HG03066 (cell line): ENCODE measurements around the gene RAD9A.
"Not testable (repeated sequence)": the region's sequence is repeated elsewhere in the genome, so short reads cannot be mapped to it uniquely, and the experiment has no call there.

Experiments
- ATAC-seq: cut with Tn5 transposase; IDR thresholded peaks from one replicate; pipeline ENCODE4 v1.9.1; 2021; ENCODE audit warnings: low read depth; ENCODE audit not compliant: unreplicated experiment

Gene RAD9A

DNA sequence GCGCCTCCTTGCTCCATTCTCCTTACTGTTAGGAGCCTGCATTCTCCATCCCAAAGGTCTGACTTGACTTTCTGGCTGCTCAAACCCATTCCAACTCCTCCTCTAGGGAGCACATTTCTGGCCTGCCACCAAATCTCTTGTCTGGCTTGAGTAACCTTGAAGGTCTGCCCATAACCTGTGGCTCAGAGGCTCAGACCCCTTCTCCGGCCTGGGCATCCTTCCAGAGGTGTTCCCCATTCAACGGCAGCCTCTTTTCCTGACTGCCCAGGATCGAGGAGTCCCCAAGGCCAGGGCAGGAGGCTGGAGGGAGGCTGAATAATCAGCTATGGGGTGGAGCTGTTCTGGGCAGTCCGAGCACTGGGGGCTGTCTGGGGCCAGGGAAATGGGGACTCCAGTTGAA lies 2.2 kb downstream of the RAD9A start:
- ATAC-seq, result no peak

DNA sequence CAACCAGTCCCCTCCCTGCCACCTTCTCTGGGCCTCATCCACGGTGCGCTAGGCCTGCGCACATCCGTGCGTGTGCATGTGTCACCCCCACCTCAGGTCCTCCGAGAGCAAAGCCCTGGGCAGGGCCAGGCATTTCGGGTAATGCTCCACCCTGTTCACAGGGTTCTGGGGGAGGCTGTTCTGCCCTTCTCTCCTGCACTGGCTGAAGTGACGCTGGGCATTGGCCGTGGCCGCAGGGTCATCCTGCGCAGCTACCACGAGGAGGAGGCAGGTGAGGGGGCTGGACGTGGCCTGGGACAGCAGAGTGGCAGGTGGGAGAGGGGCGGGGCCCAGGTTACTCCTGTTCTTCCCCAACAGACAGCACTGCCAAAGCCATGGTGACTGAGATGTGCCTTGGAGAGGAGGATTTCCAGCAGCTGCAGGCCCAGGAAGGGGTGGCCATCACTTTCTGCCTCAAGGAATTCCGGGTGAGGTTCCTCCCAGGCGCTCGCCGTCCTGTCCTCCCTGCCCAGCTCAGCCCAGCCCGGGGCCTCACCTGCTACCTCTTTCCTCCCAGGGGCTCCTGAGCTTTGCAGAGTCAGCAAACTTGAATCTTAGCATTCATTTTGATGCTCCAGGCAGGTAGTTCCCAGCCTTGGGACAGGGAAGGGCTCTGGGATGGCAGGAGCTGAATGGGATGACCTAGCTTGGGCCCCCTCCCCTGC lies 3.9 kb downstream of the RAD9A start:
- ATAC-seq, result no peak

DNA sequence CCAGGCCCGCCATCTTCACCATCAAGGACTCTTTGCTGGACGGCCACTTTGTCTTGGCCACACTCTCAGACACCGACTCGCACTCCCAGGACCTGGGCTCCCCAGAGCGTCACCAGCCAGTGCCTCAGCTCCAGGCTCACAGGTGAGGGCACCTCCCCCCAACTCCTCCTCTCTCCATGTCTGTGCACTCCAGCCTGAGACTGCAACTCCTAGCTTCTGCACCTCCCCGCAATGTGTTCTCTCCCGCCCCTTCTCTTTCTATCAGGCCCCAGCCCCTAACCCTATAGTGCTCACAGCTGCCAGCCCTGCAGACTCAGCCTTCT lies 4.4 kb downstream of the RAD9A start:
- no peak for ATAC-seq

DNA sequence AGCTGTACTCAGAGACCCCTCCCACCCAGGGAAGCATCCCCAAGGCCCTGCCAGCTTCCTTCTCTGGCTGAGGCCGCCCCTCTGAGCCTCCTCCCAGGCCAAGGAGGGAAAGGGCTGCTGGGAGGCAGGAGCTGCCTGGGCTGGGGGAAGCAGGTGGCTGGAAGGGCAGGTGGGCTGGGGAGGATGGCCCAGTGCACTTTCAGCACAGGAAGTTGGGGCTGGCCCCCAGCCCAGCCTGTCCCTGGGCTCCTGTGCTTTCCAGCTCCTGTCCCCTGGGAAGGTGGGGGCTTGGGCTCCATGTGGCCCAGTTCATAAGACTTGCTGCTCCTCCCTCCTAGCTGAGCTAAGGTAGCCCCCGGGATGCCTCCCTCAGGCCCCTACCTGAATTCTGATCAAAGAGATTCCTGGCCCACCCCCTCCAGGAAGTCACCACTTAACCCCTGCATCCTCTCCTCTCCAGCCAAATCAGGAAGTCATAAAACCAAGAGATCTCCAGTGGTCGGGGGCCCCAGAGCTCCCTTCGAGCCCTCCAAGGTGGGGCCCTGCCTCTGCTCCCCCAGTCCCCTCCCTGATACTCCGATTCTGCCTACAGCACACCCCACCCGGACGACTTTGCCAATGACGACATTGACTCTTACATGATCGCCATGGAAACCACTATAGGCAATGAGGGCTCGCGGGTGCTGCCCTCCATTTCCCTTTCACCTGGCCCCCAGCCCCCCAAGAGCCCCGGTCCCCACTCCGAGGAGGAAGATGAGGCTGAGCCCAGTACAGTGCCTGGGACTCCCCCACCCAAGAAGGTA lies 5.0 kb downstream of the RAD9A start:
- no peak for ATAC-seq

DNA sequence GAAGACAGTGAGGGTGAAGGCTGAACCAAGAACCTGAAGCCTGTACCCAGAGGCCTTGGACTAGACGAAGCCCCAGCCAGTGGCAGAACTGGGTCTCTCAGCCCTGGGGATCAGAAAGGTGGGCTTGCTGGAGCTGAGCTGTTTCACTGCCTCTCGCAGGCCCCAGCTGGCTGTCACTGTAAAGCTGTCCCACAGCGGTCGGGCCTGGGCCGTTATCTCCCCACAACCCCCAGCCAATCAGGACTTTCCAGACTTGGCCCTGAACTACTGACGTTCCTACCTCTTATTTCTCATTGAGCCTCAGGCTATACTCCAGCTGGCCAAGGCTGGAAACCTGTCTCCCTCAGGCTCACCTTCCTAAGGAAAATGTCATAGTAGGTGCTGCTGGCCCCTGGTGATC lies 5.8 kb downstream of the RAD9A start:
- ATAC-seq, result no peak

DNA sequence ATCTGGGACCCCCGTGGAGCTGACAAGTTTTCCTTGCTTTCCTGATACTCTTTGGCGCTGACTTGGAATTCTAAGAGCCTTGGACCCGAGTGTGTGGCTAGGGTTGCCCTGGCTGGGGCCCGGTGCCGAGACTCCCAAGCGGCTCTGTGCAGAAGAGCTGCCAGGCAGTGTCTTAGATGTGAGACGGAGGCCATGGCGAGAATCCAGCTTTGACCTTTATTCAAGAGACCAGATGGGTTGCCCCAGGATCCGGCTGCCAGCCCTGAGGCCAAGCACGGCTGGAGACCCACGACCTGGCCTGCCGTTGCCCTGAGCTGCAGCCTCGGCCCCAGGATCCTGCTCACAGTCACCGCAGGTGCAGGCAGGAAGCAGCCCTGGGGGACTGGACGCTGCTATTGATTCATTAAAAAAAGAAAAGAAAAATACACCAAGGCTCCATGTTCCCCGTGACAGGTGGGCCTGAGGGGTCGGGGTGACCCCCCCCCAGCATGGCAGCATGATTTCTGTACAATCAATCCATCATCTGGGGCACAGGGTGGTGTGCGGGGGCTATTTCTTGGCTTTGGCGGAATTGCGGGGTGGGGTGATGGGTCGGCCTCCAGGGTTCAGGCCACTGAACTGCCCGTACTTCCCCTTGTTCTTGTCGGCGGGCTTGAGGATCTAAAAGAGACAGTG lies 6.3 kb downstream of the RAD9A start:
- ATAC-seq, result no peak

DNA sequence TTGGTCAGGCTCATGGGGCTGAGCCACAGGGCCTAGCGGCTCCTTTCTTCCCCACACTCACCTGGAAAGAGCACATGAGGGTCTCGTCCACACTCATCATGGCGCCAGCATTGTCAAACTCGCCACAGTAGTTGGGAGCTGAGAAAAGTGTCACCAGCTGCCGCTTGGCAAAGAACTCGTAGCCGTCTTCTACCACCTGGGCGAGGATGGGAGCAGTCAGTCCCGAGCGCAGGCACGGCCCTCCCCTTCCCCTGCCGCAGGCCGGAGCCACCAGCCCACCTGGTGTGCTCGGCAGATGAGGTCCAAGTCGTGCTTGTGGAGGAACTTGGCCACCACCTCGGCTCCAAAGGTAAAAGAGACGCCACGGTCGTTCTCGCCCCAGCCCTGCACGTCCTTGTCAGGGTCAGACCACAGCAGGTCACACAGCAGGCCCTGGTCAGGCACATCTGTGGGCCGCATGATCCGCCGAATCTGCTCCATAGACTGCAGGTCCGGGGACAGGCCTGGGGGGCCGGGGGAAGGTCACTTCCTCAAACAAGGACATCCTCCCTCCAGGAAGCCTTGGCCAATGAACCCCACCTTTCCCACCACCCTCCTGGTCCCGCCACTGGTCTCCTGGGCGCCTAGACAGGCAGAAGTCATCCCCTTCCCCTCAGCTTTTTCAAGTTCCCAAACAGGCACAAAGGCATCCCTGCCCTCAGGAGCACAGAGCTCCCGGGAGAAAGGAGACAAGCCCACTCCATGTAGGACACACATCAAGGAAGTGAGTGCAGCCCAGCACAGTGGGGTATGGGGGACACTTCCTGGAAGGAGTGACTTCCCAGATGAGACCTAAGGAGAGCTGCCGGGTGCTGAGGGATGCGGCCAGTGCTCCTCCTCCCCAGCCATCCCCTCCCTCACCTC lies 7.1 kb downstream of the RAD9A start:
- ATAC-seq, result no peak

DNA sequence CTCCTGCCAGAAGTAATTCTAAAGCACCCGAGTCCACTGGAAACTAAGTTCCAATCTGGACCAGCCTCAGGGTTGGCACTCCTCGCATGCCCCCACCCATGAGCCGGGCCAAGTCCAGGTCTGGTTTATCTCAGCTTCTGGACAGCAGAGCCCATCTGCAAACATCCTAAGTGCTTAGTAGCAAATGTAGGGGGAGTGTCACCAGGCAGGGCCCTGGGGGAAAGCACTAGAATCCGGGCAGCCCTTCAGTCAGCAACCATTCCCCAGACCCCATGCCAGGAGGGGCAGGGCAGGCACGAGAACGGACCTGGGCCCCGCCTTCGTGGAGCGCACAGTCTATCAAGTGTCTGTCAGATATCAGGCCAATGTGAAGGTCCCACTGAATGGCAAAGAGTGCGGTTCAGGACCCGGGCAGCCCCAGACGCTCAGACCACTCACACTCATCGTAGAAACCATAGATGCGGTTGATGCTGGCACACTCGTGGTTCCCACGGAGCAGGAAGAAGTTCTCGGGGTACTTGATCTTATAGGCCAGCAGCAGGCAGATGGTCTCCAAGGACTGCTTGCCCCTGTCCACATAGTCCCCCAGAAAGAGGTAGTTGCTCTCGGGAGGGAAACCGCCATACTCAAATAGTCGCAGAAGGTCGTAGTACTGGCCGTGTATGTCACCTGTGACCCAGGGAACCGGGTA lies 8.6 kb downstream of the RAD9A start:
- no peak for ATAC-seq

DNA sequence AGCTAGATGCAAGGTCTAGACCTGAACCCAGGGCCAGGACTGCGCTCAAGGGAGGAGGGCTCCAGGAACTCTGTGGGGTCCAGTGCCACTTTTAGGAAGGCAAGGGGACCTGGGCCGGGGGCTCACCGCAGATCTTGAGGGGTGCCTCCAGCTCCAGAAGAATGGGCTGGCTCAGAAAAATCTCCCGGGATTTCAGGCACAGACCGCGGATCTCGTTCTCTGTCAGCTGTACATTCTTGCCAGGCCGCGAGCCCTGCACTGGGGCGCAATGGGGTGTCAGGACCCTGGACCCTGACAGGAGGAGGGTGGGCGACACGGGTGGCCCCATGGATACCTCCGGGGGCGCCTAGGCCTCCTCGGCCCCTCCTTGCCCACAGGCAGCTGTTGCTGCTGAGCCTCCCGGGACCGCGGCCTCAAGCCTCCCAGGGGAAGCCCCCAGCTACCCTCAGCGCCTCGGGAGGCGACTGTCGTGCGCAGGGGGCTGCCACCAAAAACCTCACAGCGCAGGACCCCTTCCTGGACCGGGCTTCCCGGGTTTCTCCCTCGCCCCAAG lies 9.2 kb downstream of the RAD9A start:
- ATAC-seq, result peak; percentile 18

DNA sequence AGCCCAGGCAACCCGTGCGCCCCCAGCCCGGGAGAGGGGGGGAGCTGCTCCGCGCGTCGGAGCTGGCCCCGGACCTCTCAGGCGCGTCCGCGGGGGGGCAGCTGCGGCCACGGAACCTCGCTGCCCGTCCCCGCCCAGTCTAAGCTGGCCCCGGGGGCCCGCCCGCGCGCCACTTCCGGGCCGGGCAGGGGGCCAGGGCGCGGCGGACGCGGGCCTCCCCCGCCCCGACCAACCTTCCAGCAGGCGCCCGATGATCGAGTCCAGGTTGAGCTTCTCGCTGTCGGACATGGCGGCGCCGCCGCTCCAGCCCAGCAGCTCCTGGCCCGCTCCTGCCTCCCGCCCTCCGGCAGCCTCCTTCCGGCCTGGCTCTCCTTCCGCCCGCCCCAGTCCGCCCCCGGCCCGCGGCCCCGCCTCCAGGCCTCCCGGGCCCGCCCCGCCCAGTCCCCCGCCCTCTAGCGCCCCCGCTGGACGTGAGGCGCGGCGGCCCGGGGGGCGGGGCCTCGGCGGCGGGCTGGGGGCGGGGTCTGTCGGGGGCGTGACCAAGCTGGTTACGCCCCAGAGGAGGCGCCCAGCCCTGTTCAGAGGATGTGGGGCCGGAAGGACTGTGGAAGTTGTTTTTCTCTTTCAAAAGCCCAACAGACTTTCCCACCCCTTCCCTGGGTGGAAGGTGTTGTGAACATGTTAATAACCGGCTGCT lies 9.9 kb downstream of the RAD9A start, which contains the start of gene PPP1CA:
PPP1CA (minus strand) TSS at position 364 of the 697 bp plus-strand sequence; CDS start at position 288, 76 bp downstream.
- ATAC-seq, result peak; percentile 55

DNA sequence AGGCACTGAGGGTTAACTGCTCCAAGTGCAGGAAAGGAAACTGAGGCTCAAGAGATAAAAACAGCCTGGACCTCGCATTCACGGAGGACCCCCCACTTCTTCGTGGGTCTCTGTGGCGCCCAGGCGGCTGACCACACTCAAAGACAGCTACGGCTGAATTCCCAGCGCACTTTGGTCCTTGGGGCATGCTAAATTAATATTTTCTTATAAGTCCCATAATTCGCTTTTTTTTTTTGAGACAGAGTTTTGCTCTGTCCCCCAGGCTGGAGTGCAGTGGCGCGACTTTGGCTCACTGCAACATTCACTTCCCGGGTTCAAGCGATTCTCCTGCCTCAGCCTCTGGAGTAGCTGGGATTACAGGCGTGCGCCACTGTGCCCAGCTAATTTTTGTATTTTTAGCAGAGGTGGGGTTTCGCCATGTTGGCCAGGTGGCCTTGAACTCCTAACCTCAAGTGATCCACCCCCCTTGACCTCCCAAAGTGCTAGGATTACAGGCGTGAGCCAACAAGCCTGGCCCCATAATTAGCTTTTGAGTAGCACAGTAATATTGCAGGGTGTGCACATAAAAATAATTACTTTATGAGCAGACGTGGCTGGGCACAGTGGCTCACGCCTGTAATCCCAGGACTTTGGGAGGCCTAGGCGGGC lies 10.5 kb downstream of the RAD9A start:
- ATAC-seq, result not testable (repeated sequence)

DNA sequence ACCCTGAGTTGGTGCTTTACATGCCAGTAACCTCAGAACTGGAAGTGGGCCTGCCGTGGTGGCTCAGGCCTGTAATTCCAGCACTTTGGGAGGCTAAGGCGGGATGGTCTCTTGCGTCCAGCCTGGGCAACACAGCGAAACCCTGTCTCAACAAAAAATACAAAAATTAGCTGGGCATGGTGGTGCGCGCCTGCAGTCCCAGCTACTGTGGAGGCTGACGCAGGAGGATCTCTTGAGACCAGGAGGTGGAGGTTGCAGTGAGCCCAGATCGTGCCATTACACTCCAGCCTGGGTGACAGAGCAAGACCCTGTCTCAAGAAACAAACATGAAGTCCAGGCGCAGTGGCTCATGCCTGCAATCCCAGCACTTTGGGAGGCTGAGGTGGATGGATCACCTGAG lies 11.3 kb downstream of the RAD9A start:
- not testable (repeated sequence) for ATAC-seq

DNA sequence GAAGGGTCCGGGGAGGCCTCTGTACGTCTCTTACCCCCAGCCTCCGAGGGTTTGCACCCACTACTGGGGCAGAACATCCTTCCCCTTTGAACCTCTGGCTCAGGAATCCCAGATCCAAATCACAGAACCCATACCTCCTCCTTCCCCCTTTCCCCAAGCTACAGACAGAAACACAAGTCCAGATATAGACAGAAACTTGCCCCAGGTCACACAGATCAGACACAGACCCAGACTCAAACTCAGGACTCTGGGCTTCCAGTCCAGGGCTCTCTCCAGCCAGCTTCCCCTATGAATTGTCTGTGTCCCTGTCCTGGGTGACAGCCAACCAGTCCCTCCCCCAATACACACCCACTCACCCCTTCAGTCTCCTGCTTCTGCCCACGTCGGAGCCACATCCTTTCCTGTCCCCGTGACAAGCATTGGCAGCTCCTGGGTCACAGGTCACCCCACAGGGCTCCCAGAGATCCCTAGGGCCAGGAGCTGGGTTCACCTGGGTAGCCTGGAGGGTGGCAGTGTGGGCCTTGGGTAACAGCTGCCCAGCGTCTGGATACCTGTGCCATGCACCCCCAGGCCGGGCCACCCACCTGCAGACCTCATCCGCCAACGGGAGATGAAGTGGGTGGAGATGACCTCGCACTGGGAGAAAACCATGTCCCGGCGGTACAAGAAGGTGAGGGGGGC lies 12.9 kb downstream of the RAD9A start:
- no peak for ATAC-seq

DNA sequence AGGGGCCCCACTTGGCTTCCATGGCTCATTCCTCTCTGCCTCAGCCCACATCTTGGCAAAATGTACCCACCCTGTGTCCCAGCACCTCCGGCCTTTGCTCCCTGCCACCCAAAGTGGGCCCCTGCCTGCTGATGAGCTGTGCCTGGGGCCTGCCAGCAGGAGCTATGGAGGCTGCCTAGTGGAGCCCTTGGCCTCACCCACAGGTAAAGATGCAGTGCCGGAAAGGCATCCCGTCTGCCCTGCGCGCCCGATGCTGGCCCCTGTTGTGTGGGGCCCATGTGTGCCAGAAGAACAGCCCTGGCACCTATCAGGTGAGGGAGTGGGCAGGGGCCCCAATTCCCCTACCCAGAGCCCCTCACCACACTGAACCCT lies 13.4 kb downstream of the RAD9A start:
- no peak for ATAC-seq

DNA sequence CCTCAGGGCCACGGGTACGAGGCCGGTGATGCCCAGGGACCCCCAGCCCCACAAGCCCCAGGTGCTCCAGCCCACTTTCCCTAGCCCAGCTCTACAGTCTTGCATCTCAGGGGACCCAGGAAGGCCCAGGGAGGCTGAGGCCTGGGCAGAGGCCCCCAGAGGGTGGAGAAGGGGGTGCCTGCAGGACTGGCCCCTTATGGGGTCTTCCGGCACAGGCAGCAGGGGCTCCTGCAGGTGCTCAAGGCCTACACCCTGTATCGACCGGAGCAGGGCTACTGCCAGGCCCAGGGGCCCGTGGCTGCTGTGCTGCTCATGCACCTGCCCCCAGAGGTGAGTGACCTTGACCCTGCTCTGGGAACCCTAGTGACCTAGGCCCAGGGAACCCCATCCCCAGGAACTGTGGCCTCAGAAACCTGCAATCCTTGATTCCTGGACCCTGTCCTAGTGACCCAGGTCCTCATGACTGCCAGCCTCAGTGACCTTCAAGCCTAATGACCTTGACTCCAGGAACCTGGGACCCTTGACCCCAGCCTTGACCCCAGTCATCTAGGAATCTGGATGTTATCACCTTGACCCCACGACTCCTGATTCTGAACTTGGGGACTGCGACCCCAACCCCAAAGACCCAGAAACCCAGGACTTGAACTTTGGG lies 14.0 kb downstream of the RAD9A start:
- ATAC-seq, result no peak

DNA sequence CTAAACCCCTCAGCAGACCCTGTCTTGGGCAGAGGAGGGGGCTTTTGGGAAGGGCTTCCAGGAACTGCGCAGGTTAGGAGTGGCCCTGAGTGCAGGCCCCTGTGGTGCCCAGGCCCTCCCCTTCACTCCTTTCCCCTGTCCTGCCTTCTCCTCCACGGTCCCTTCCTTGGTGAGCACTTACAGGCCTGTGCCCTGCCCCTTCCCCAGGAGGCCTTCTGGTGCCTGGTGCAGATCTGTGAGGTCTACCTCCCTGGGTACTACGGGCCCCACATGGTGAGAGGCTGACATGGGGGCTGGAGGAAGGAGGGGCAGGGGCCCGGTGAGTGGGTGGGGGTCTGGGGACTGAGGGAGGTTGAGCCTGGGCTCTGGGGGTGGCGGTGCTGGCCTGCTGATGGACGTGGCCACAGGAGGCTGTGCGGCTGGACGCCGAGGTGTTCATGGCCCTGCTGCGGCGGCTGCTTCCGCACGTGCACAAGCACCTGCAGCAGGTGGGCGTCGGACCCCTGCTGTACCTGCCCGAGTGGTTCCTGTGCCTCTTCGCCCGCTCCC lies 14.7 kb downstream of the RAD9A start:
- ATAC-seq, result no peak

DNA sequence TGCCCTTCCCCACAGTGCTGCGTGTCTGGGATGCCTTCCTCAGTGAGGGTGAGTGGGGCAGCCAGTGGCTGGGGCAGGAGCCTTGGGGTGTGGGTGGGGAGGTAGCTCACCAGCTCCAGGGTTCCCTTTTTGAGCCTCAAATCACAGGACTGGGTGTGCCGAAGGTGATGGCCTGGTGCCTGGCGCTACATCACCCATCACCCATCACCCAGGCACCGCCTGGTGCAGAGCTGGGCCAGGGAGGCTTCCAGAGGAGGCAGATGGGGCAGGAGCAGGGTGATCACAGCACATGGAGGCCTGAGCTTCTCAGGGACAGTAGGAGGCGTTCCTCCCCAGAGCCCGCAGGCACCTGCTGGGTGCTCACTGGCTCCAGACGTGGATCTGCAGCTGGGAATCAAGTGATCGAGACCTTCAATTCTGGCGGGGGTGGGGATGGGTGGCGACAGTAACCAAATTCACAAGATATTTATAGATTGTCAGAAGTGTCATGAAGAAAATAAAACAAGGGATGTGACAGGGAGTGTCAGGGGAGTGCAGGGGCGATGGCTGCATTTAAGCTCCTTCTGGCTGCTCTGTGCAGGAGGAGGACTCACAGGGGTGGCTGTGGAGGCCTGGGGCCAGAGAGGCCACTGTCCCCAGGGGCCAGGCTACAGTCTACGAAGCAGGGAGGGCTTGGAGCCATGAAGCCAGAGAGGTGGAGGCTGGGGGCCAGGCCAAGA lies 15.3 kb downstream of the RAD9A start:
- ATAC-seq, result no peak
